ENCODE measurements around the gene L3MBTL3. TPM values are rescaled to one million over a fixed set of nuclear protein-coding genes. Genes with fewer than 3 reads are reported as not detected.

L3MBTL3 gene
- total RNA-seq, 4 donors from 2014 or later, result 2.1 to 6.1 (median 5.9) TPM

DNA sequence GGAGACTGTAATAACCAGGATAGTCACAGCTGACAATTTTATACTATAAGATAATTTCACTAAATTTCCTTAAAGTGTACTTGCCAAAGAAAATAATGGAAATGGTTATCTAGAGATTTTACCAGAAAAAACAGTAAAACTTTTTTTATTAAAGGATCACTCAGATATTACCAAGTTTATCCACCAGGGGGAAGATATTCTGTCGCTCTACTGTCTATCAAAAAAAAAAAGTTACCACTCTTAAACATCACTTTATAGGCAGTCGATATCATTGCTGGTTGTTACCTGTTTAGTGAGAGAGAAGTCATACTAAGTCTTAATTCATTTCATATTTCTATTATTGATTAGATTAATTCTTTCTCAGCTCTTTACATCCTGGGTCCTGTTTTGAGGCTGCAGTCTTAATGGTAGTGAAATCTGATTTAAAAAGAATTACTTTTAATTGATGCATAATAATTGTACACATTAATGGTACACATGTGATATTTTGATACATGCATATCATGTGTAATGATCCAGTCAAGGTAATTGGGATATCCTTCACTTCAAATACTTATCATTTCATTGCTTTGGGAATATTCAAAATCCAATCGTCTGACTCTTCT, 18.9 kb downstream of the L3MBTL3 start:
- in situ Hi-C loops (cut with MboI; ENCODE audit: low sequenced_read_pairs in 4 of 4), result no loop called here
- DNase-seq, result no peak
- no peaks in the 10 kb centered on the region for H3K36me3 ChIP-seq

DNA sequence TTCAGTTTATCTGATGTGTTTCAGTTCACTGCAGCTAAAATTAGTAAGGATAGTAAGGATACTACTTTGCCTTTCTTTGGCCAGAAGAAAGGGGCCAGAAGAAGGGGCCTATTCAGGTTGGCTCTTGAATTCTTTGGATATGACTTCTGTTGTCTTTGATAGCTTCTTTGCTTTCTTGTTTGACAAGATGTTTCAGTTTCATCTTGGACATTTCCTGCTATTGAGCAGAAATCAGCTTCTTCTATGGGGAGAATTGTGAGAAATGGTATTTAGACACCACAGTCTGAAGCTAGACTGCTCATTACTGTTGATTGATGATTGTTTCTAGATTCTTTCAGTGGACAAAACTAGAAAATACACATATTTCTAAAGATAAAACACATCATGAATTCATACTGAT, 23.2 kb downstream of the L3MBTL3 start:
- Histone ChIP-seq H3K27ac (no peak overlapping the region), H3K36me3 (no peaks in the 10 kb centered on the region), H3K4me1 (no peaks in the 10 kb centered on the region), H3K4me3 (no peak overlapping the region), H3K9me3 (no peaks in the 10 kb centered on the region), H3K27me3 (no peaks in the 10 kb centered on the region)
- intact Hi-C loops (cut with DNase I; ENCODE audit: low total_unique reads) (no loop called here), in situ Hi-C loops (cut with MboI; ENCODE audit: low sequenced_read_pairs in 4 of 4) (no loop called here)
- no peak for DNase-seq
- no peak for TF ChIP-seq POLR2A (IDR thresholded peaks at IDR 0.05)
- TF ChIP-seq, protein P1, sequence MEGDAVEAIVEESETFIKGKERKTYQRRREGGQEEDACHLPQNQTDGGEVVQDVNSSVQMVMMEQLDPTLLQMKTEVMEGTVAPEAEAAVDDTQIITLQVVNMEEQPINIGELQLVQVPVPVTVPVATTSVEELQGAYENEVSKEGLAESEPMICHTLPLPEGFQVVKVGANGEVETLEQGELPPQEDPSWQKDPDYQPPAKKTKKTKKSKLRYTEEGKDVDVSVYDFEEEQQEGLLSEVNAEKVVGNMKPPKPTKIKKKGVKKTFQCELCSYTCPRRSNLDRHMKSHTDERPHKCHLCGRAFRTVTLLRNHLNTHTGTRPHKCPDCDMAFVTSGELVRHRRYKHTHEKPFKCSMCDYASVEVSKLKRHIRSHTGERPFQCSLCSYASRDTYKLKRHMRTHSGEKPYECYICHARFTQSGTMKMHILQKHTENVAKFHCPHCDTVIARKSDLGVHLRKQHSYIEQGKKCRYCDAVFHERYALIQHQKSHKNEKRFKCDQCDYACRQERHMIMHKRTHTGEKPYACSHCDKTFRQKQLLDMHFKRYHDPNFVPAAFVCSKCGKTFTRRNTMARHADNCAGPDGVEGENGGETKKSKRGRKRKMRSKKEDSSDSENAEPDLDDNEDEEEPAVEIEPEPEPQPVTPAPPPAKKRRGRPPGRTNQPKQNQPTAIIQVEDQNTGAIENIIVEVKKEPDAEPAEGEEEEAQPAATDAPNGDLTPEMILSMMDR (IDR thresholded peaks at IDR 0.05 in 4 of 5, conservative IDR thresholded peaks at IDR 0.05 in 1 of 5), result no peak
- no peak for ATAC-seq

More for the DNA sequence above, 18.9 kb downstream of the L3MBTL3 start:
- intact Hi-C loops (cut with DNase I; ENCODE audit: low total_unique reads), result no loop called here
- TF ChIP-seq, protein P1 (IDR thresholded peaks at IDR 0.05 in 4 of 5, conservative IDR thresholded peaks at IDR 0.05 in 1 of 5), result peak in 1 of 5 experiments; percentile 14
- no peak for TF ChIP-seq POLR2A (IDR thresholded peaks at IDR 0.05)
- Histone ChIP-seq H3K9me3 (no peaks in the 10 kb centered on the region), H3K27ac (no peak overlapping the region), H3K4me3 (no peak overlapping the region), H3K4me1 (no peaks in the 10 kb centered on the region), H3K27me3 (no peaks in the 10 kb centered on the region)
- ATAC-seq, result no peak

DNA sequence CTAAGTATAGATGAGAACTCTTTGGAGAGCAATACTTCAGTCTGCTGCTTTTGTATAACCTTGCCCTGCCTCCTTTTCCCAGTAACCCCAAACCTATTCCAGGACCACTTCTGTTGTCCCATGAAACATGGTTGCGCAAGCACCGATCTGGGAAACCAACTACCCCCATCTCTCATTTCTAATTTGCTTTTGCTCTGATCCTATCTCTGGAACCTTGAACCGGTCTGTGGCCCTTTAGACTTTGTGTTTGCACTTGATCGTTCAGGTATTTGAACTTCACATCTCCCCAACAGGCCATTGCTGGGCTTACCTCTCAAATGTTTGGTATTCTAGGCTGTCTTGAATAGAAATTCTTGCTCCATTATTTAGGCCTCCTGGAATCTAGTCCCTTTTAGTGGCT, 25.0 kb downstream of the L3MBTL3 start:
- intact Hi-C loops (cut with DNase I; ENCODE audit: low total_unique reads) (no loop called here), in situ Hi-C loops (cut with MboI; ENCODE audit: low sequenced_read_pairs in 4 of 4) (no loop called here)
- no peak overlapping the region for H3K4me3 ChIP-seq
- no peak overlapping the region for H3K27ac ChIP-seq
- no peaks in the 10 kb centered on the region for H3K27me3 ChIP-seq
- TF ChIP-seq POLR2A (IDR thresholded peaks at IDR 0.05), result no peak
- TF ChIP-seq, protein P1 (IDR thresholded peaks at IDR 0.05 in 4 of 5, conservative IDR thresholded peaks at IDR 0.05 in 1 of 5), result no peak
- no peaks in the 10 kb centered on the region for H3K9me3 ChIP-seq
- no peaks in the 10 kb centered on the region for H3K4me1 ChIP-seq
- no peaks in the 10 kb centered on the region for H3K36me3 ChIP-seq
- ATAC-seq (no peak), DNase-seq (no peak)

DNA sequence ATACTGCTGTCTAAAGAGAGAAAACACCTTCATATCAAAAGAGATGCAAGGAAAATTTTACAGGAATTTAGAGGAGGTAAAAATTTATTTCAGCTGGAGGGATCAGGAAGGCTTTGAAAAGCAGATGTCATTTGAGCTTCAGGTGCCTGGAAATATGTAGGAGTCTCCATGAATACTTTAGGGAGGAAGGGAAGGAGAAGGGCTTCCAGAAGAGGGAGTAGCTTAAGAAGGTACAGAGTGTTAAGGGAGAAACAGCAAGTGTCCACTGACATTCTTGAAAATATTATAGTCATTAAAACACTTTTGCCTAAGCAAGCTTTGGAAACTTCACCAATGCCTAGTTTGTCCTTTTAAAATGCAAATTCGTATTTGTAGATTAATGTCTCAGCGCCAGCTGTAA, 27.2 kb downstream of the L3MBTL3 start:
- Histone ChIP-seq H3K9me3 (no peaks in the 10 kb centered on the region), H3K36me3 (peaks cover 0 to 5% of the 10 kb centered on the region in 2 donors), H3K4me1 (no peaks in the 10 kb centered on the region), H3K4me3 (no peak overlapping the region), H3K27me3 (no peaks in the 10 kb centered on the region), H3K27ac (no peak overlapping the region)
- in situ Hi-C loops (cut with MboI; ENCODE audit: low sequenced_read_pairs in 4 of 4), result no loop called here
- DNase-seq (no peak), ATAC-seq (no peak)
- TF ChIP-seq, protein P1 (IDR thresholded peaks at IDR 0.05 in 4 of 5, conservative IDR thresholded peaks at IDR 0.05 in 1 of 5), result no peak
- intact Hi-C loops (cut with DNase I; ENCODE audit: low total_unique reads), result no loop called here

DNA sequence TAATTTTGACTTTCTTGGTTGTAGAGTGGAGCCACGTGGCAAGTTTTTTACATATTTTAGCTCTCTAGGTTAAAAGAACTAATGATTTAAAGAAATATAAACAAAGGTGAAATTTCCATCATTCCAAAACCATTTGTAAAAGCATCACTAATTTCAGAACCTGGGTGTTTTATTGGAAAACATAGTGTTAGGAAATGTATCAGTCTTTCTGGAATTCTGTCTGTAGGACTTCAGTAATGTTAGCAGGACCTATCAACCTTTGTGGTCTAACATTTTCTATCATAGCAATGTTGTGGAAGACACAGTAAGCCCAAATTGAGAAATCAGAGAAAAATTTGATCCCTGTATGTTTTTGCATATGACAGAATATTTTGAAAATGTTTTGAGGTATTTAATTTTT, 28.3 kb downstream of the L3MBTL3 start:
- H3K4me3 ChIP-seq, result no peak overlapping the region
- H3K36me3 ChIP-seq, result peaks cover 0 to 12% of the 10 kb centered on the region in 2 donors
- intact Hi-C loops (cut with DNase I; ENCODE audit: low total_unique reads), result no loop called here
- TF ChIP-seq, protein P1 (IDR thresholded peaks at IDR 0.05 in 4 of 5, conservative IDR thresholded peaks at IDR 0.05 in 1 of 5), result no peak
- TF ChIP-seq POLR2A (IDR thresholded peaks at IDR 0.05), result no peak
- ATAC-seq (no peak), DNase-seq (no peak)
- no peak overlapping the region for H3K27ac ChIP-seq
- no peaks in the 10 kb centered on the region for H3K27me3 ChIP-seq
- H3K4me1 ChIP-seq, result no peaks in the 10 kb centered on the region
- no peaks in the 10 kb centered on the region for H3K9me3 ChIP-seq
- in situ Hi-C loops (cut with MboI; ENCODE audit: low sequenced_read_pairs in 4 of 4), result no loop called here
